GM13977 (cell line): ENCODE results near the gene AUH.
"Not testable (repeated sequence)": the region's sequence is repeated elsewhere in the genome, so short reads cannot be mapped to it uniquely, and the experiment has no call there.

Experiments used
- DNase-seq: peaks from one replicate; pipeline ENCODE4 v3.0.0; 2012; ENCODE audit warnings: low spot score
- CTCF ChIP-seq: IDR thresholded peaks from 2 replicates; pipeline ENCODE4 v1.5.1; 2012; ENCODE audit warnings: mild to moderate bottlenecking, control low read depth; ENCODE audit not compliant: insufficient read depth; ENCODE audit errors: extremely low read depth, missing control alignments
- in situ Hi-C: fragments of 300-500 bp; cut with MboI; formaldehyde crosslinking; loops from one replicate; pipeline ENCODE4 v1.12.0; 2022; ENCODE audit warnings: low sequenced_read_pairs, low pct_unique_long_range_greater_than_20kb, mixed read lengths, inconsistent platforms; ENCODE audit not compliant: unreplicated experiment

The AUH gene

GRCh38 chr9:91391818-91392217 lies 30.1 kb upstream of the AUH start:
- TF ChIP-seq CTCF, result no peak
- DNase-seq, result no peak
- in situ Hi-C loops, result no loop called here

GRCh38 chr9:91391412-91391811 lies 29.7 kb upstream of the AUH start:
- TF ChIP-seq CTCF, result no peak
- DNase-seq, result no peak
- in situ Hi-C loops, result no loop called here

- DNase-seq, in situ Hi-C loops: not testable (repeated sequence)
Measured at GRCh38 chr9:91389686-91390085, 28.0 kb upstream of the AUH start.

- in situ Hi-C loops, result no loop called here
- DNase-seq, result no peak
- TF ChIP-seq CTCF, result no peak
Measured at GRCh38 chr9:91386765-91387164, 25.0 kb upstream of the AUH start.

- no peak for DNase-seq
- no peak for TF ChIP-seq CTCF
- in situ Hi-C loops, result no loop called here
Measured at GRCh38 chr9:91384954-91385353, 23.2 kb upstream of the AUH start.

GRCh38 chr9:91383577-91383976 lies 21.9 kb upstream of the AUH start:
- no peak for TF ChIP-seq CTCF
- no peak for DNase-seq

GRCh38 chr9:91382298-91382697 lies 20.6 kb upstream of the AUH start:
- in situ Hi-C loops, result no loop called here
- TF ChIP-seq CTCF, result no peak
- DNase-seq, result no peak

More at GRCh38 chr9:91383577-91383976, 21.9 kb upstream of the AUH start:
- in situ Hi-C loops, result no loop called here
